NCI-H146 (cell line): Measurements from ENCODE around the gene LAMTOR1.

Source experiments
- DNase-seq: peaks from one replicate; lab custom pipeline; 2025; lab: John Stamatoyannopoulos, UW

The LAMTOR1 gene

DNA sequence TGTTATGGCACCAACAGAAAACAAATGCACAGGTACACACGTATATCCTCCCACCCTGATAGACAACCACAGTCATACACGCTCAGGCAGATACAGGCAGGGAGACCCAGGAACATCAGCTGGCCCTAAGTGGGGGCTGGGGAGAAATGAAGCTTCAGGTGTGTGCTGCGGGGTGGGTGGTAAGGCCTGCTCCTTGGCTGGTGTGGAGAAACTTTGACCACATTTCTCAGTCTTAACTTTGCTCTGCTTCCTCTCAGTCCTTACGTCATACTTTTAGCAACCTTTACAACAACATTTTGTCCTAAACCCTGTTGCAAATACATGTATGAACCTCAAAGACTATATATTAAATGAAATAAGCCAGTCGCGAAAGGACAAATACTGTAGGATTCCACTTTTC lies 16.1 kb upstream of the LAMTOR1 start:
- DNase-seq, result no peak

DNA sequence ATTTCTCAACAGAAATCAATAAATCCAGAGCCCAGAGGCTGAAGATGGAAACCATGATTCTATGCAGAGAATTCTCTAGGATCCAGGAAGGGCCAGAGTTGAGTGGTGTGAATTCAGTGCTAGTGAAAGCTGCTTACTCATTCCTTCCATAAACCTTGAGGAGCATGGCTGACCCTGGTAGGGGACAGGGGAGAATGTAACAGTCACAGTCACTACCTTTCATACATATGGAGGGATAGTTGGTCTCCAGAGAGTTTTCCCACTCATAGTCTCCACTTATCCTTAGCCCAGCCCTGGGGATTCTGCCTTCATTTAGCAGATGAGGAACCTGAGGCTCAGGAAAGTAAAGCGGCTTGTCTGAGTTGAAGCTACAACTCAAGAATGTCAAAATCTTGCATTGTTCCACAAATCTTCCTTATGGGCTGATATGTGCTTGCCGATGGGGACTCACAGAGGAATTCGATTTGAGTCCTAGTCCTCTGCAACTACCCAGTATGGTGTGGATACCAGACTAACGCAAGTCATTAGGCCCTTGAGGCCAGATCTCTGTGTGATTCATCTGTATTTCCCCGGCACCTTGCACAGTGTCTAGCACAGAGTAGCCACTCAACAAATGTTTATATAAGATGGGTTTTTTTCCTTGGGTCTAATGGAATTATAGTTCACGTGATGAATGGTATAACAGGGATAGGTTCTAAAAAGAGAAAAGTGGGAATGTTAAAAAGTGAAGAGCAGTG lies 13.1 kb upstream of the LAMTOR1 start:
- no peak for DNase-seq

DNA sequence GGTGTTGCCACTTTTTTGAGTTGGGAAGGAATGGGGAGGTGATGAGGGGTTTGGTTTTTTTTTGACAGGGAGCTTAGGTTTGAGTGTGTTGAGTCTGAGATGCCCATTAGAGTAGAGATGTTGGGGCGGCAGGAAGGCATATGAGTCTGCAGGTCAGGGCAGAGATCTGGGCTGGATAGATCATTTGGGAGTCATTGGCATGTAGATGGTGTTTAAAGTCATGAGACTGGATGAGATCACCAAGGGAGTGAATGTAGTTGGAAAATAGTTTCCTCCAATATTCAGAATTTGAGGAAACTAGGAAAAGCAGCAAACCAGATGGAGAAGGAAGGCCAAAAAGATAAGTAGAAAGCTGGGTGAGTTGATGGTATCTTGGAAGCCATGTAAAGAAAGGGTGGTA lies 11.5 kb upstream of the LAMTOR1 start:
- DNase-seq, result no peak

DNA sequence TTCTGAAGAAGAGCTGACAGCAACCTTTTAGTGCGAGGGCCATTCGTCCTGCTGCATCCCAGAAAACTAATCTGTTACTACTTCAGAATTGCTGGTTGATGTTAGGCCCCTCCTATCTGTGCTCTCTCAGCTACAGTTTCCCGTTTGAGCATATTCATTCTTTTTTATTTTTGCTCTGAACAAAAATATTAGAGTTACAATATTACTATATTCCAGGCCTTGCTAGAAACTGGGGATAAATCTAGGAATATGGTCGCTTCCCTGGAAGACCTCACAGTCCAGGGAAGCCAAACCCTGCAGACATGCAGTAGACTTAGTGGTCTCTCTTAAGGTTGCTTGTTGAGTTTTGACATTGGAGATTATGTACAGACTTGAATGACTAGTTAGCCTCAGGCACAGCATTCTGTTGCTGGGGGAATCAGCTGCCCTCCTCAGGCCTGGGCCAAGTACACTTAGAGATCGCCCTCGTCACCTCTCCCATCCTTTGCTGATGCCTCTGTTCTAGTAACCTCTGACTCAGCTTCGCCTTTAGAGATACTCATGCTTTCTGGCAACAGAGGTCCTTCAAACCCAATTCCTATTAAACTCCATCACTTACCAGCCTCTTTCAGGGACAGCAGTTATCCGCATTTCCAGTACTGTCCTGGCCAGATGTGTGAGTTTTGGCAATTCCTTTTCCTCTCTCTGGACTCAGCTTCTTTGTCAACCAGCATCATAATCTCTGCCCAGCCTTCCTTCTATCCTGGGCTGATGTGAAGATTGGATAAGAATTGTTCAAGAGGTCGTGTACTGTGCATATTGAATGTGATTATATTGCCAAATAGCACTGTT lies 10.1 kb upstream of the LAMTOR1 start:
- DNase-seq, result no peak

DNA sequence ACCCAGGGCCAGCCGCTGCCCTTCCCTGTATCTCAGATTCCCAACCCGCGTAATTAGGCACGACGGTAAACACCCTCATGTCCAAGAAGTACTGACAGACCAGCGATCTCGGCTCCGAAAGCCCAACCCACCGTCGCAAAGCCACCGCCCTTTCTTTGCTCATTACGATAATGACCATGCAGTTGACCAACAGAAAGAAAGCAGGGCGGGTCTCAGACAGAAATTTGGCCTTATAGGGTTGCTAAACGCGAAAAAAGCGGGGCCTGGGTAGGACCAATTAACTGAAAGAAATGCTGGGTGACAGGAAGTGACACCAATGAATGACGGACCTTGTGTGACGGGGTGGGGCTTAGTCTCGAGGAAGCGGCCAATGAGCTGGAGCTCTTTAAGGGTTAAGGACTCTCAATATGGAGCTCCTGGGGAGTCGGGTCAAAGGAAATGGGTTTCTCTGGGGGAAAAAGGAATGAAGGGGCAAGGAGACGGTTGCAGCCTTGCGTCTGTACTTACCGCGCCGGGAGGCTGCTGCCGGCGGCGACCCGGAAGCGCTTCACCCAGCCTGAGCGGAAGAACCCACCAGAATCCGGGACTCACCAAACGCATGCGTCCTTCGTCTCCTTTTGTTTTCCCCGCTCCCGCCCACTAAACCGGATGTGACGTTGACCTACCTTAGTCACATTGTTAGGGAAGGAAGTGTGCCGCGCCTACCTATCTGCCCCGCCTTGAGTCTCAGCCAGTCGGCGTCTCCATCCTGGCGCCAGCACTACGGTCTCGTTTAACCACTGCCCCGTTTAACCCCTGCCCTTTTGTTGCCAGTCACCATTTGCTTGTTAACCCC lies 9.3 kb upstream of the LAMTOR1 start, which contains the start of gene ANAPC15:
Gene ANAPC15 (minus strand): TSS at position 553 of the 835 bp plus-strand sequence. CDS start 1,419 bp downstream, outside the sequence.
- DNase-seq, result peak; percentile 99

DNA sequence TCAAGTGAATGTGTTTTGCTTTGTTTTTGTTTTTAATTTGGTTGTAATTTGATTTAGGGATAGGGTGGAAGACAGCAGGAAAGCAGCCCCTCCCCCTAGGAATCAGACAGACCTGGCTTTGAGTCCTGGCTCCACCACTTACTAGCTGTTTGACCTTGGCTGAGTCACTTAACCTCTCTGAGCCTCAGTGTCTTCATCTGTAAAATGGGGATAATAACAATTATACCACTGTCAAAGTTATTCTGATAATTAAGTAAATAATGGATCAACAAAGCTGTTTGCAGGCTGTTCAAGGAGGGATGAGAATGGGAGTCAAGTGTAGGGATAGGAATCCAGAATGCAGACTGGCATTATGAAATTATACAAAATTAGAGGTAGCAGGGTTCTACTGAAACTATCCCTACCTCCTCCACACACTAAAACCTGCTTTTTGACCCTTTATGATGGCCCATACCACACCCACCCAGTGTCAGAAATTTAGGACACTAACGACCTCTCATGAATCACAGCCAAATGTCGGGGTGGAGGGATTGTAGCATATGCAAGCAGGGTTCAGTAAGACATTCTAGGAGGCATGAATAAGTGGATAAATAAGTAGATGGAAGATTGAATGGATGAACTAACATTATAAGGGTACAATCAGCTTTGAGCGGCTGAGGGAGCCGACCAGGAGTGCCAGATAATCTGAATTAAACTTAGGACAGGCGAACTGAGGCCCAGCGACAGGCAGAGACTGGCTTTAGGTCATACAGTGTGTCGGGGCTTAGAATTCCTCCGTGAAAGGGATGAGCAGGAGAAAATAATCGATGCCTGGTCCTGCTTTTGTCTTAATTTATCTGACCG lies 8.4 kb upstream of the LAMTOR1 start:
- no peak for DNase-seq

DNA sequence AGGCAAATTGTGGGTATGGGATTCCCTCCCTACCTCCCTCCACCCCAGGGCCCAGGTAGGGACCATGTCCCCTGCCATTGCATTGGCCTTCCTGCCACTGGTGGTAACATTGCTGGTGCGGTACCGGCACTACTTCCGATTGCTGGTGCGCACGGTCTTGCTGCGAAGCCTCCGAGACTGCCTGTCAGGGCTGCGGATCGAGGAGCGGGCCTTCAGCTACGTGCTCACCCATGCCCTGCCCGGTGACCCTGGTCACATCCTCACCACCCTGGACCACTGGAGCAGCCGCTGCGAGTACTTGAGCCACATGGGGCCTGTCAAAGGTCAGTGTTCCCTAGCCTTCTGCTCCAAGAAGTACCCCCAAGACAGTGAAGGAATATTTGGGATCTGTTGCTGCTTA lies 2.8 kb upstream of the LAMTOR1 start, which contains the start of gene TOMT:
Gene TOMT (plus strand): TSS at position 37 of the 400 bp plus-strand sequence. CDS start 28 bp downstream, at position 65.
- DNase-seq, result no peak

DNA sequence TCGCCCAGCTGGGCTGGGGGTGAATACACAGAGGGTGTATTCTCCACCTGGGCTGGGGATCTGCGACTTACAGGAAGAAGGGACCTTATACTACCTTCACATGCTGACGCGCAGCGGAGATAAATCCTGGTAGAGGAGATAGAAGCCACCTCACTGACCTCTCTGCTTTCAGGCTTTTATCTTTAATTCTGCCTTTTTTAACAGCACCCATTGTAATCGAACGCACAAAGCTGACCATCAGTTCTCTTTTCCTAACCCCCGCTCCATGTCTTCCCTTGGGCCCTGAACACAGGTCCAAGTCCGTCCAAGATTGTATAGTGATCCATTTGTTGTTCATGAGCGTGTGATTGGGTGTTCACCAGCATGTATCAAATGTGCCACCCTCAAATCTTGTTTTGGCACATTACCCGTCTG lies 664 bp upstream of the LAMTOR1 start:
- DNase-seq, result no peak

DNA sequence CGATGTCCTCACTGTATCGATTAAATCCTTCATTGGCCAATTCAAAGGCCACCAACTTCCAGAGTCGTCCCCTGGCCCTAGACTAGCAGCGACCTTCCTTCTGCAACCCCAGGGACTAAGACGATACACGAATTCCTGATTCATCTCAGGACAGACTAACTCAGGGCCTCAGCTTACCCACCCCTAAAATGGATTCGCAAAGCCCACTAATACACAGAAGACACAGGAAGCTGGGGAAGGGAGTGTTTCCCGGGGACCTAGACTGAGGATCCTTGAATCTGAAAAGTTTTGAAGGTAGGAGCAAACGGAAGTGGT lies 509 bp downstream of the LAMTOR1 start:
- DNase-seq, result no peak

DNA sequence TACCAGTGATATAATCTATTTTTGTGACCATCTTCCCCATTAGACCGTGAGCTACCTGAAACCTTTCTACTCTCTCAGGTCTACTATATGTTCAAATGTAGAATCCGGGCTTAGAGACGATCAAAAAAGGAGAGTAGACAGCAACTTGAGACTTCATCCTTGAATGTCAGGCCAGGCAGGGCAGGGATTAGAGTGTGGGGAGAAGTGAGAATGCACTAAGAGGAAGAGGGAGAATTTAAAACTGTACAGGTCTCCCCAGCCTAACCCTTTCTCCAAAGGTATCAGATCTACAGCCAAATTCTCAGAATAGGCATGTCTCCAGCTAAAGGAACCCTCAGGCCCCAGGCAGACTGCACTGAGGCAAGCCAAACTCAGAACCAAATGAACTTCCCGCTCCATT lies 935 bp downstream of the LAMTOR1 start:
- no peak for DNase-seq

DNA sequence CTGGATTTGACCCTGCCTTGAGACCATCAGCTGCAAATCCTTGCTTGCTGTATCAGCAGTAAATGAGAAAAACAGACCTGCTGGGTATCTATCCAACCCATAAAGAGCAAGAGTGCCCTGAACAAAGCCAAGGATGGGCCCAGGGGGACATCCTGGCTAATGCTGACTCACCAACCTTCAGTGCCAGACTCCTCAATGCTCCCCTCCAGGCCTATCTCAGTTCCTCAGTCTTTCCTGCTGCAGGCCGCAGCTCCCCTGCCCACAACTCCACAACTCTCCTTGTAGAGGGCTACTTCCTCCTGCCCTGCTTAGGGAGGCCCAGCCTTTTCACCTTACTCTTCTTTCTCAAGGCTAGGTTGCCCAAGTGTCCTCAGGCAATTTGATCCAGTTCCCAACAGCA lies 2.6 kb downstream of the LAMTOR1 start:
- DNase-seq, result no peak

DNA sequence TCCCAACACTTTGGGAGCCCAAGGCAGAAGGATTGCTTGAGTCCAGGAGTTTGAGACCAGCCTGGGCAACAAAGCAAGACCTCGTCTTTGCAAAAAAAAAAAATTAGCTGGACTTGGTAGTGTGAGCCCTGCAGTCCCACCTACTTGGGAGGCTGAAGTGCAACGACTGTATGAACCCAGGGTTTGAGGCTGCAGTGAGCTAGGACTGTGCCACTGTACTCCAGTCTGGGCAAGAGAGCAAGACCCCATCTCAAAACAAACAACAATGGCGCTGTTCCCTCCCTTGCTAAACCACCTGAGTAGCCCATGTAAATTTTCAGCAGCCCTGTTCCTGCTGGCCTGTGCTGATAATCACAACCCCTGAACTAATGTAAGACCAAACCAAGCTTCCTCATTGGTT lies 3.1 kb downstream of the LAMTOR1 start:
- no peak for DNase-seq

DNA sequence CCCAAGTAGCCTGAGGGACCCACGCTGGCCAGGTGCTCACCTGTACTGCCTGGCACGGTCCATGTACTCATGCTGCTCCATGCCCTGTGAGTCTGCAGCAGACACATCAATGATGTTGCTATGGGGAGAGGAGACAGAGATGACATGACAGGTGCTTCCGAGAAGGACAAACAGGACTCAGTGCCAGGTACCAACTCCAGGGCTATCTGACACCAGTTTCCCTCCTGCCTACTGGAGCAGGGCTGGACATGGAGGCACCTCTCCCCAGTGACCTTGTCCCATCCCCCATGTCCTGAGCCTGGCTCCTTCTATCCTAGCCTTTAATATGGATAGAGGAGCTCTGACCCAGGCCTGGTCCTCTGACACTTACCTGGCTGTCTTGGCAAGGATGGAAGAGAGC lies 4.4 kb downstream of the LAMTOR1 start:
- DNase-seq, result no peak

DNA sequence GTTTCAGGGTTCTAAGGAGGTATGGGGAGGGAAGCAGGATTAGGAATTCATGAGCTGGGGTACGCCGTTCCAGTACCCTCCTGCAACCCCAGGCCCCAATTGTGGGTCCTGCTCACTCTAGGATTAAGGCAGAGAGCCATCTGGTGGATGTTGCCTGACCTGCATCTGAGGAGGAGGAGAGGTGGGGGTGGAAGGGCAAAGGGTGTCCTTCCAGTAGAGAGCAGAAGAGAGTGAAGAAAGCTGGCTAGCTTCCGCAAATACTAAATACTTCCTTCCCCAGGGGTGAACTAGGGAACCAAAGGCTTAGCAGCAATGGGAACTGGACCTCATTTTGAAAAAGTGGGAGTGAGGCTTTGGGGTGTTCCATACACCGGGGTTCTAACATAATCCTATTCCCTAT lies 11.8 kb downstream of the LAMTOR1 start:
- DNase-seq, result peak; percentile 27

DNA sequence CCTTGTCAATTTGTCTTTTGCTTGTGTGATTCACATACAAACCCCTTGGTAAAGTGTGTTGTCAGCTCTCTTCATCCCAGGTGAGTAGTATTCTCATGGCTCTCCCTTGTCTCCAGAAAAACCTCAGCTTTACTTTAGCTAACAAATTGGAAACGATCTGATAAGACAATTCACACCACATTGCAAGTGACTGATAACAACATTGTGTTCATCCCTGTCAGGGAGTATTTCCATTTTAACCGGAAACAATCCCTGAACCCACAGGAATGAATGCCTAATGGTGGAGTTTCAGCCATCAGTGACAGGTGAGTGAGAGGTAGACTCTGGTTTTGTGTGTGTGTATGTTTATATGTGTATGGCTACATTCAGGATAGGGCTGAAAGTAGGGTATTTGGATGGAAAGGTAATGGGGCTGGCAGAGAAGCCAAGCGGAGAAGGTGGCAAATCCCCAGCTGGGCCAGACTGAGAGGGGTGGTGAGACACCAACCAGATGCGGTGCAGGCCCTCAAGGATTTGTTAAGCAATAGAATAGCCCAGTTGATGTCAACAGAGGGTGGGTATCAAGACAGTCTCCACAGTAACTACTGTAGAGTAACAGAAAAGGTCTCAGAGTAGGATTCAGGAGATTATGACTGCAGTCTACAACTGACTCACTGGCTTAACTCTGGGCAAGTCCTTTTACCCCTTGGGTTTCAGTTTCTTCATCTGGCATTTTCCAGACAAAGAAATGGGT lies 14.9 kb downstream of the LAMTOR1 start:
- no peak for DNase-seq

DNA sequence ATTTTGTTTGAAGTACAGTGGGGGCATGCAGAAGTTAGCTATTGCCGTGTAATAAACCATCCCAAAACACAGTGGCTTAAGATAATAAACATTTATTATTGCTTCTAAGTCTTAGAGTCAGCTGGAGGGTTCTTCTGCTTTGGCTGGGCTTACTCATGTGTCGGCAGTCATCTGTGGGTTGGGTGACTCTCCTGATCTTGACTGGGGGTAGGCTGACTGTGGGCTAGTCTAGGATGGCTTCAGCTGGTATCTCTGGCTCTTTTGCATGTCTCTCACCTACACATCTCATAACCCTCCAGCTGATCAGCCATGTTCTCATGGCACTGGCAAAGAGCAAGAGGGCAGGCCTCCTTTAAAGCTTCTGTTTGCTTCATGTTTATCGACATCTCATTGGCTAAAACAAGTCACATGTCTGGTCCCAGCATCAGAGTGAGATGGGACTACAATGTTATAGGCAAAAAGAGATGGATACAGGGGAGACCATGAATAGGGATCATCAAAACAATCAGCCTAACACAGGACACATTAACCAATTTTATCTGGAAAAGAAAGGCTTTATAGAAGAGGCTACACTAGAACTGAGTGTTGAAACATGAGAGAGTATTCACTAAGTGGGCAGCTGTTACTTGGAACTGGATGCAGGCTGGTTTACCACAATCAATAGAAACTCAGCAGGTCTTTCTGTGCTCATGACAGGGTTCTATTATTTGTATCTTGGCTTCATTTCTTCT lies 17.3 kb downstream of the LAMTOR1 start:
- peak; percentile 53 for DNase-seq

DNA sequence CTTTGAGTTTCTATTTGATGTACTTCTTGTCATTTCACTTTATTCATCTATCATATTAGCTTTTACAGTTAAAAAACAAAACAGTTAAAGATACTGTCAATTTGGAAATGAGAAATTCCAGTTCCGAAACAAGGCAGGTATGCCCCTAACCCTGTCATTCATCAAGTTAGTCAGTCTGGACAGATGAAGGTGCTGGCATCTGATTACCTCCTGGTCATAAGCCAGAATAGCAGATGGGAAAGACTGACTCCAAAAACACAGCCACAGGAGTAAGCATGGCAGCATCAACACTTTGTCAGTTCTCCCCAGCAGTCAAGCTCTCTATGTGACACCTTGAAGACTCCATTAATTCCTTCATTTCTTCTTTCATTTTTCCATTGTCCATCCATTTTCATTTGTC lies 18.1 kb downstream of the LAMTOR1 start:
- DNase-seq, result no peak

DNA sequence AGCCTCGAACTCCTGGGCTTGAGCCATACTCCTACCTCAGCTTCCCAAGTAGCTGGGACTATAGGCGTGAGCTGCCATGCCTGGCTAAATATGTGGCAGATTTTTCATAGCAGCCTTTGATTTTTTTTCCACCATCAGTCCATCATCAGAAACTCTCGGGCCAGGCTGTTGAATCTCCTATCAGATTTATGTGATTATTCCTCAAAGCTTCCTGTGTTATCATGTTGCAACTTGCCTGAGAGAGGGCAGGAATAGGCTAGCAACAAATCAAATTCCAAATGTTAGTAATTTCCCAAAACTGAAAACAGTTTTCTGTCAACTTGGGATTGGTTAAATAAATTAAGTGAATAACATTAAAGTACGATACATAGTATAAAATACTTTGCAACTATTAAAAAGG lies 19.0 kb downstream of the LAMTOR1 start:
- DNase-seq, result no peak

DNA sequence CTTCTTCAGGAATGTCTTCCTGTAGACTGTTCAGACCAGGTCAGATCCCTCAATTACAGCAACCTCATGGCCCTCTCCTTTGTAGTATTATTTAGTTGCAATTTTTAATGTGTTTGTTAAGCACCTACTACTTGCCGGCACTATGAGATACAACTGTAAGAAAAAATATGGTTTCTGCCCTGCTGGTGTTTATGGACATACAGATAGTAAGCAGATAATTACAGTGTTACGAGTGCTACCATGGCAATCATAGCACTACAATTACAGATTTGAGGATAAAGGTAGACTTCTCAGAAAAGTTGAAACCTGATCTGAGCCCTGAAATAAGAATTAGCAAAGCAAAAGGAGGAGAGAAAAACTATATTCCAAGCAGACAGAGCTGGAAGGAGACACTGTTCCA lies 19.7 kb downstream of the LAMTOR1 start:
- DNase-seq, result no peak

DNA sequence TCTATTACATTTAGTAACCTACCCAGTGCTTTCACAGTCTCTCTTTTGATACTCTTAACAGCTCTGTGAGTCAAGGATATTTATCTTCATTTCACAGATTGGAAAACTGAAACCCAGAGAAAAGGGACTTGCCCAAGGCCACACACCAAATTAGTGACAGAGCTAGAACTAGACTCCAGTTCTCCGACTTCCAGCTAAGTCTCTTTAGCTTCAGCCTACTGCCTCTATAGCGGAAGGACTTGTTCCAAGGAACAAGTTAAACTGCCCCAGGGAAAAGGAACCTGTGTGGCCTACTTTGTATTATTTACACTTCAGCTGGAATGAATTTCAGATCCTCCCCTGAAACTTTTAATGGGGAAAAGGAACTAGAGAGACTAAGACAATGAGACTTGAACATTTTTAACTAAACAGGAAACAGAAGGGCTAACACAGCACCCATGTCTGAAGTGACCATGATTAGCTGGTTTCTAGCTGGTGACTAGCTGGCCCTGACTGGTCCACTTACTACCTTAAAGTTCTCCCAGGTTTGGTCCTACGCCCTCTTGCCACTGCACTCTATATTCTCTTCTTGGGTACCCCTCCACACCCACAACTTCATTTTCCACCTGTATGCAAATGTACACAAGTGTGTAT lies 21.2 kb downstream of the LAMTOR1 start:
- no peak for DNase-seq
